ENCODE results near the gene TEP1. TPM values are rescaled to one million over a fixed set of nuclear protein-coding genes. Genes with fewer than 3 reads are reported as not detected.

Gene TEP1
- total and polyA plus RNA-seq, 10 of the 15 experiments (the other 5 are each of a cell fraction or from before 2014, with no cell fraction given), result 3.3 to 29.7 (median 16.8) TPM

- intact Hi-C loops (cut with micrococcal nuclease; ENCODE audit: unreplicated experiment), result loop anchor here (1.0 to 2.0 kb wide), 2 partner anchors 14 to 27 kb away; partner anchors contain the start of genes APEX1, OSGEP and TEP1
- ChIA-PET POLR2A (no interaction called here), CTCF (interaction anchor here (0.6 to 8.6 kb wide), 3 partner anchors 12 to 337 kb away, joined by 3 to 70 read pairs (median 4); no protein-coding TSS in a partner anchor), RAD21 (ENCODE audit: unreplicated experiment) (no interaction called here), SMC1A (ENCODE audit: uncharacterized antibody, unreplicated experiment) (interaction anchor here (1.2 to 2.0 kb wide), 3 partner anchors 12 to 38 kb away, joined by 3 to 8 read pairs (median 5); no protein-coding TSS in a partner anchor)
- Histone ChIP-seq H3K4me3 (peak overlapping the region; percentile 50; the same call in 1 of the 2 replicates), H3K4me2 (ENCODE audit: control insufficient read depth, insufficient read depth) (peak overlapping the region; percentile 91), H3K4me1 (ENCODE audit: control insufficient read depth, insufficient read depth, low read length) (peaks cover 18% of the 10 kb centered on the region), H3K27me3 (replicated peaks in 1 of 2; ENCODE audit: control insufficient read depth in 2 of 2, insufficient read depth in 2 of 2, low read length in 1 of 2) (no peaks in the 10 kb centered on the region), H3K9me3 (replicated peaks; ENCODE audit: control insufficient read depth, insufficient read depth, low read length) (no peaks in the 10 kb centered on the region), H3K9ac (ENCODE audit: control insufficient read depth, insufficient read depth, low read length) (peak overlapping the region; percentile 64), H3K79me2 (ENCODE audit: control insufficient read depth, insufficient read depth, low read length) (no peaks in the 10 kb centered on the region), H4K20me1 (ENCODE audit: control insufficient read depth, insufficient read depth) (no peaks in the 10 kb centered on the region), H3K36me3 (ENCODE audit: control insufficient read depth in 2 of 2, insufficient read depth in 2 of 2, low read length in 1 of 2) (no peaks in the 10 kb centered on the region), H3K27ac (ENCODE audit: control insufficient read depth, insufficient read depth) (peak overlapping the region; percentile 89), H2AFZ (ENCODE audit: control insufficient read depth, low read depth, low read length) (peak overlapping the region; percentile 48)
- DNase-seq (ENCODE audit: low read depth, low spot score) (peak; percentile 71), ATAC-seq (peak; percentile 85), FAIRE-seq (peak; percentile 98)
- in situ Hi-C loops (cut with MboI), result no loop called here
- BruUV-seq (replicated peaks), result no TSS peak
- 14% methylated on average over 5 of the region's 5 CpGs for WGBS (ENCODE audit: insufficient coverage, insufficient replicate concordance, low lambda C conversion rate, missing lambda C conversion rate)
- TF ChIP-seq EED (IDR thresholded peaks at IDR 0.05; ENCODE audit: low read depth), result peak; percentile 97
- no peak for TF ChIP-seq ZZZ3 (IDR thresholded peaks at IDR 0.05; ENCODE audit: control insufficient read depth, insufficient read length, low read depth)
- TF ChIP-seq BCL3 (IDR thresholded peaks at IDR 0.05; ENCODE audit: borderline replicate concordance, insufficient read depth, low read depth, low read length, poor library complexity, severe bottlenecking), result peak; percentile 54
- TF ChIP-seq NFIC (IDR thresholded peaks at IDR 0.05; ENCODE audit: low read depth, low read length), result peak; percentile 91
- no peak for TF ChIP-seq ASH2L (IDR thresholded peaks at IDR 0.05; ENCODE audit: borderline replicate concordance, low read depth)
- TF ChIP-seq PAX5 (IDR thresholded peaks at IDR 0.05; ENCODE audit: borderline replicate concordance, low read depth, low read length), result peak; percentile 61; the same call in 1 of the 2 replicates
- TF ChIP-seq SKIL (IDR thresholded peaks at IDR 0.05; ENCODE audit: low read depth, poor library complexity, severe bottlenecking), result peak; percentile 64
- TF ChIP-seq JUNB (IDR thresholded peaks at IDR 0.05), result peak; percentile 66
- peak; percentile 47; the same call in 1 of the 2 replicates for TF ChIP-seq MYB (IDR thresholded peaks at IDR 0.05; ENCODE audit: borderline replicate concordance, low read depth, low read length)
- 0 out of 2 replicates have a peak, but pooled peaks have one; percentile 47 for TF ChIP-seq TCF3 (IDR thresholded peaks at IDR 0.05; ENCODE audit: borderline replicate concordance, insufficient read depth, low read depth, low read length)
- peak; percentile 78 for TF ChIP-seq RELB (IDR thresholded peaks at IDR 0.05; ENCODE audit: low read depth)
- no peak for TF ChIP-seq ZSCAN29 (IDR thresholded peaks at IDR 0.05)
- TF ChIP-seq CREM (IDR thresholded peaks at IDR 0.05; ENCODE audit: low read depth), result peak; percentile 40; the same call in 1 of the 2 replicates
- peak; percentile 86 for TF ChIP-seq IRF4 (IDR thresholded peaks at IDR 0.05; ENCODE audit: low read depth, low read length)
Observed at GRCh38 chr14:20427231-20428009, 14.1 kb upstream of the TEP1 start.
